Mammary epithelial cell (primary cell): Measurements from ENCODE around the gene CRAMP1.

Source experiments
- EZH2 ChIP-seq: IDR thresholded peaks from 2 replicates; pipeline ENCODE4 v1.6.1; 2012; ENCODE audit warnings: low read length, inconsistent platforms, borderline replicate concordance
- TF ChIP-seq, protein P1 (sequence below), 2 donors: IDR thresholded peaks in 1 of 2; conservative IDR thresholded peaks in 1 of 2; 2 replicates each; pipeline ENCODE4 v1.5.1; 2011 to 2012; ENCODE audit warnings: inconsistent platforms in 2 of 2, low read length in 2 of 2, mild to moderate bottlenecking in 2 of 2, control low read depth in 1 of 2, low read depth in 1 of 2; ENCODE audit not compliant: insufficient read depth in 1 of 2; ENCODE audit errors: extremely low read depth in 1 of 2

DNA sequence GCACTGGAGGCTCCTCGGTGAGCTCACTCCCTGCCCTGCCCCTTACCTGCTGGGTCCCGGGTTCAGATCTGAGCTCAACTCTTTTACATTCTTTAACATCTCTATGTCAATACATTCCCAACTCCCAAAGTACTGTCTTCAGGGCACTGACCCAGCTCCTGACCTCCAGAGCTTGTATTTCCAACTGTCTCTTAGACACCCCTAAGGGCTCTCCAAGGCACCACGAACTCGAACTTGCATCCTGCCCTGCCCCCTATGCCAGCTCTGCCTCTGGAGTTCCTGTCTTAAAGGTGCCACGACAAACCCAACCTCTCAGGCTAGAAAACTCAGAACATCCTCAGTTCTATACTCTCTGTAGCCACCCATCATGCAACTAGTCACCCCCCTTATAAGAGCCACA is 38.9 kb upstream of the CRAMP1 start:
- TF ChIP-seq, protein P1, sequence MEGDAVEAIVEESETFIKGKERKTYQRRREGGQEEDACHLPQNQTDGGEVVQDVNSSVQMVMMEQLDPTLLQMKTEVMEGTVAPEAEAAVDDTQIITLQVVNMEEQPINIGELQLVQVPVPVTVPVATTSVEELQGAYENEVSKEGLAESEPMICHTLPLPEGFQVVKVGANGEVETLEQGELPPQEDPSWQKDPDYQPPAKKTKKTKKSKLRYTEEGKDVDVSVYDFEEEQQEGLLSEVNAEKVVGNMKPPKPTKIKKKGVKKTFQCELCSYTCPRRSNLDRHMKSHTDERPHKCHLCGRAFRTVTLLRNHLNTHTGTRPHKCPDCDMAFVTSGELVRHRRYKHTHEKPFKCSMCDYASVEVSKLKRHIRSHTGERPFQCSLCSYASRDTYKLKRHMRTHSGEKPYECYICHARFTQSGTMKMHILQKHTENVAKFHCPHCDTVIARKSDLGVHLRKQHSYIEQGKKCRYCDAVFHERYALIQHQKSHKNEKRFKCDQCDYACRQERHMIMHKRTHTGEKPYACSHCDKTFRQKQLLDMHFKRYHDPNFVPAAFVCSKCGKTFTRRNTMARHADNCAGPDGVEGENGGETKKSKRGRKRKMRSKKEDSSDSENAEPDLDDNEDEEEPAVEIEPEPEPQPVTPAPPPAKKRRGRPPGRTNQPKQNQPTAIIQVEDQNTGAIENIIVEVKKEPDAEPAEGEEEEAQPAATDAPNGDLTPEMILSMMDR (conservative IDR thresholded peaks at IDR 0.05 in 1 of 2, IDR thresholded peaks at IDR 0.05 in 1 of 2; ENCODE audit: extremely low read depth in 1 of 2, insufficient read depth in 1 of 2, low read depth in 1 of 2, low read length in 2 of 2), result no peak
- TF ChIP-seq EZH2, result no peak
